Activated gamma-delta T cell (primary cell): ENCODE data around the gene INPP4B.

ENCODE experiments used
- DNase-seq: peaks from one replicate; lab custom pipeline; 2025; lab: John Stamatoyannopoulos, UW

Gene INPP4B

GRCh38 chr4:142230991-142231390, 615.1 kb downstream of the INPP4B start:
- no peak for DNase-seq

GRCh38 chr4:142226014-142226413, 620.1 kb downstream of the INPP4B start:
- DNase-seq, result no peak

- DNase-seq, result no peak
Measured at GRCh38 chr4:142222127-142222526, 624.0 kb downstream of the INPP4B start.

GRCh38 chr4:142218726-142219125, 627.4 kb downstream of the INPP4B start:
- no peak for DNase-seq

- no peak for DNase-seq
Measured at GRCh38 chr4:142211444-142211843, 634.7 kb downstream of the INPP4B start.

- DNase-seq, result no peak
Measured at GRCh38 chr4:142203505-142203904, 642.6 kb downstream of the INPP4B start.

- no peak for DNase-seq
Measured at GRCh38 chr4:142202404-142203332, 643.4 kb downstream of the INPP4B start.

GRCh38 chr4:142201041-142201440, 645.1 kb downstream of the INPP4B start:
- DNase-seq, result no peak

- DNase-seq, result no peak
Measured at GRCh38 chr4:142194905-142195304, 651.2 kb downstream of the INPP4B start.

GRCh38 chr4:142191901-142192300, 654.2 kb downstream of the INPP4B start:
- no peak for DNase-seq

- DNase-seq, result no peak
Measured at GRCh38 chr4:142181021-142181420, 665.1 kb downstream of the INPP4B start.

- no peak for DNase-seq
Measured at GRCh38 chr4:142169216-142169615, 676.9 kb downstream of the INPP4B start.

- no peak for DNase-seq
Measured at GRCh38 chr4:142168181-142168580, 677.9 kb downstream of the INPP4B start.

- no peak for DNase-seq
Measured at GRCh38 chr4:142164767-142165500, 681.2 kb downstream of the INPP4B start.

- DNase-seq, result no peak
Measured at GRCh38 chr4:142161086-142161485, 685.0 kb downstream of the INPP4B start.

- DNase-seq, result no peak
Measured at GRCh38 chr4:142160509-142160908, 685.6 kb downstream of the INPP4B start.

GRCh38 chr4:142158980-142159379, 687.1 kb downstream of the INPP4B start:
- no peak for DNase-seq

GRCh38 chr4:142156256-142156655, 689.8 kb downstream of the INPP4B start:
- no peak for DNase-seq

GRCh38 chr4:142155347-142155746, 690.8 kb downstream of the INPP4B start:
- no peak for DNase-seq

- DNase-seq, result no peak
Measured at GRCh38 chr4:142150483-142150882, 695.6 kb downstream of the INPP4B start.

- no peak for DNase-seq
Measured at GRCh38 chr4:142144813-142145212, 701.3 kb downstream of the INPP4B start.

GRCh38 chr4:142142366-142143054, 703.6 kb downstream of the INPP4B start:
- no peak for DNase-seq
